BLaER1 (cell line): ENCODE data around the gene GPBAR1.

Experiments
- H3K27ac ChIP-seq: shearing (Covaris generic); formaldehyde crosslinking; 2 replicates; pipeline ENCODE4 v1.8.1; 2022
- H3K27me3 ChIP-seq: shearing (Covaris generic); formaldehyde crosslinking; 2 replicates; pipeline ENCODE4 v1.8.1; 2022
- H3K36me3 ChIP-seq: shearing (Covaris generic); formaldehyde crosslinking; 2 replicates; pipeline ENCODE4 v1.8.1; 2022
- H3K4me1 ChIP-seq: shearing (Covaris generic); formaldehyde crosslinking; 2 replicates; pipeline ENCODE4 v1.8.1; 2022
- H3K4me2 ChIP-seq: shearing (Covaris generic); formaldehyde crosslinking; 2 replicates; pipeline ENCODE4 v1.8.1; 2022
- H3K4me3 ChIP-seq: shearing (Covaris generic); formaldehyde crosslinking; 2 replicates; pipeline ENCODE4 v1.8.1; 2022
- H3K9ac ChIP-seq: shearing (Covaris generic); formaldehyde crosslinking; 2 replicates; pipeline ENCODE4 v1.8.1; 2022
- H3K9me3 ChIP-seq: shearing (Covaris generic); formaldehyde crosslinking; 2 replicates; pipeline ENCODE4 v1.8.1; 2022
- H4K20me1 ChIP-seq: shearing (Covaris generic); formaldehyde crosslinking; 2 replicates; pipeline ENCODE4 v1.8.1; 2022
- Cebpa-rat ChIP-seq: shearing (Covaris generic); IDR thresholded peaks from 2 replicates; pipeline ENCODE4 v1.8.1; 2022

The GPBAR1 gene

GRCh38 chr2:218280260-218280870 lies 19.6 kb downstream of the GPBAR1 start:
- no peak overlapping the region for H3K4me3 ChIP-seq
- peaks cover 62% of the 10 kb centered on the region for H3K36me3 ChIP-seq
- H3K27me3 ChIP-seq: no peaks in the 10 kb centered on the region
- no peak overlapping the region for H3K4me2 ChIP-seq
- H3K27ac ChIP-seq: no peak overlapping the region
- no peaks in the 10 kb centered on the region for H3K9me3 ChIP-seq
- no peak overlapping the region for H3K9ac ChIP-seq
- peaks cover 35% of the 10 kb centered on the region for H3K4me1 ChIP-seq
- H4K20me1 ChIP-seq: no peaks in the 10 kb centered on the region
- TF ChIP-seq Cebpa-rat: no peak

- Histone ChIP-seq H3K4me2 (no peak overlapping the region), H3K27ac (no peak overlapping the region)
Observed at GRCh38 chr2:218281449-218281848, 20.6 kb downstream of the GPBAR1 start.

GRCh38 chr2:218282173-218282991 lies 21.6 kb downstream of the GPBAR1 start:
- no peaks in the 10 kb centered on the region for H4K20me1 ChIP-seq
- H3K36me3 ChIP-seq: peaks cover 42% of the 10 kb centered on the region
- H3K4me1 ChIP-seq: peaks cover 54% of the 10 kb centered on the region
- H3K9me3 ChIP-seq: no peaks in the 10 kb centered on the region
- peak overlapping the region; percentile 77 for H3K27ac ChIP-seq
- H3K4me3 ChIP-seq: no peak overlapping the region
- peak overlapping the region; percentile 67 for H3K9ac ChIP-seq
- peak overlapping the region; percentile 49 for H3K4me2 ChIP-seq
- TF ChIP-seq Cebpa-rat: no peak
- H3K27me3 ChIP-seq: no peaks in the 10 kb centered on the region

More at GRCh38 chr2:218281449-218281848, 20.6 kb downstream of the GPBAR1 start:
- H4K20me1 ChIP-seq: no peaks in the 10 kb centered on the region
- H3K9me3 ChIP-seq: no peaks in the 10 kb centered on the region
- H3K9ac ChIP-seq: no peak overlapping the region
- H3K4me1 ChIP-seq: peaks cover 46% of the 10 kb centered on the region
- H3K4me3 ChIP-seq: no peak overlapping the region
- no peak for TF ChIP-seq Cebpa-rat
- no peaks in the 10 kb centered on the region for H3K27me3 ChIP-seq
- H3K36me3 ChIP-seq: peaks cover 51% of the 10 kb centered on the region

GRCh38 chr2:218284106-218284811 lies 23.4 kb downstream of the GPBAR1 start:
- Histone ChIP-seq H3K4me3 (no peak overlapping the region), H3K27ac (peak overlapping the region; percentile 37; the same call in 1 of the 2 replicates), H4K20me1 (no peaks in the 10 kb centered on the region)

GRCh38 chr2:218285604-218286003 lies 24.8 kb downstream of the GPBAR1 start:
- peak overlapping the region; percentile 65 for H3K4me3 ChIP-seq
- H3K9ac ChIP-seq: peak overlapping the region; percentile 78
- peak overlapping the region; percentile 96 for H3K4me2 ChIP-seq
- TF ChIP-seq Cebpa-rat: no peak
- no peaks in the 10 kb centered on the region for H3K9me3 ChIP-seq
- H3K27ac ChIP-seq: peak overlapping the region; percentile 83
- peaks cover 10% of the 10 kb centered on the region for H3K36me3 ChIP-seq
- no peaks in the 10 kb centered on the region for H3K27me3 ChIP-seq
- H3K4me1 ChIP-seq: peaks cover 73% of the 10 kb centered on the region
- no peaks in the 10 kb centered on the region for H4K20me1 ChIP-seq

More at GRCh38 chr2:218284106-218284811, 23.4 kb downstream of the GPBAR1 start:
- peaks cover 62% of the 10 kb centered on the region for H3K4me1 ChIP-seq
- peaks cover 23% of the 10 kb centered on the region for H3K36me3 ChIP-seq
- no peaks in the 10 kb centered on the region for H3K27me3 ChIP-seq
- H3K9ac ChIP-seq: peak overlapping the region; percentile 78; the same call in 1 of the 2 replicates
- TF ChIP-seq Cebpa-rat: no peak
- H3K9me3 ChIP-seq: no peaks in the 10 kb centered on the region
- H3K4me2 ChIP-seq: no peak overlapping the region; the same call in 1 of the 2 replicates

GRCh38 chr2:218286570-218287459 lies 26.0 kb downstream of the GPBAR1 start:
- Histone ChIP-seq H3K27me3 (no peaks in the 10 kb centered on the region), H3K36me3 (0 out of 2 replicates have a peak, but pooled peaks cover 3% of the 10 kb centered on the region)

GRCh38 chr2:218289639-218290315 lies 29.0 kb downstream of the GPBAR1 start:
- peak overlapping the region; percentile 85 for H3K4me2 ChIP-seq
- H3K27me3 ChIP-seq: no peaks in the 10 kb centered on the region
- no peak for TF ChIP-seq Cebpa-rat
- no peak overlapping the region for H3K4me3 ChIP-seq
- no peaks in the 10 kb centered on the region for H3K36me3 ChIP-seq
- H3K9ac ChIP-seq: no peak overlapping the region
- no peaks in the 10 kb centered on the region for H3K9me3 ChIP-seq
- peaks cover 71% of the 10 kb centered on the region for H3K4me1 ChIP-seq
- H3K27ac ChIP-seq: no peak overlapping the region
- H4K20me1 ChIP-seq: no peaks in the 10 kb centered on the region

More at GRCh38 chr2:218286570-218287459, 26.0 kb downstream of the GPBAR1 start:
- peak overlapping the region; percentile 83 for H3K27ac ChIP-seq
- H3K9ac ChIP-seq: peak overlapping the region; percentile 78
- H3K9me3 ChIP-seq: no peaks in the 10 kb centered on the region
- H3K4me3 ChIP-seq: peak overlapping the region; percentile 65
- peak overlapping the region; percentile 96 for H3K4me2 ChIP-seq
- no peaks in the 10 kb centered on the region for H4K20me1 ChIP-seq
- peaks cover 86% of the 10 kb centered on the region for H3K4me1 ChIP-seq
- TF ChIP-seq Cebpa-rat: no peak

GRCh38 chr2:218290316-218291261 lies 29.8 kb downstream of the GPBAR1 start:
- Histone ChIP-seq H3K27me3 (no peaks in the 10 kb centered on the region), H3K36me3 (no peaks in the 10 kb centered on the region), H3K4me3 (no peak overlapping the region), H3K27ac (peak overlapping the region; percentile 10; the same call in 1 of the 2 replicates), H3K4me1 (peaks cover 63% of the 10 kb centered on the region), H3K9me3 (no peaks in the 10 kb centered on the region), H4K20me1 (no peaks in the 10 kb centered on the region), H3K4me2 (peak overlapping the region; percentile 85), H3K9ac (no peak overlapping the region)
- TF ChIP-seq Cebpa-rat: no peak
